ENCODE measurements around the gene SWAP70.

Gene SWAP70

GRCh38 chr11:9753021-9753420 is 89.1 kb downstream of the SWAP70 start:
- DNase-seq (ENCODE audit: low read depth) = no peak

- DNase-seq (ENCODE audit: low read depth) = no peak
These were observed 90.2 kb downstream of the SWAP70 start for GRCh38 chr11:9754010-9754471.

- no peak for DNase-seq (ENCODE audit: low read depth)
These were observed 91.8 kb downstream of the SWAP70 start for GRCh38 chr11:9755561-9756185.

GRCh38 chr11:9756461-9756860 is 92.6 kb downstream of the SWAP70 start:
- DNase-seq (ENCODE audit: low read depth) = no peak

GRCh38 chr11:9756878-9757277 is 93.0 kb downstream of the SWAP70 start:
- no peak for DNase-seq (ENCODE audit: low read depth)

- no peak for DNase-seq (ENCODE audit: low read depth)
These were observed 94.1 kb downstream of the SWAP70 start for GRCh38 chr11:9757809-9758636.

GRCh38 chr11:9758637-9759518 is 95.0 kb downstream of the SWAP70 start:
- DNase-seq (ENCODE audit: low read depth) = no peak

- peak; percentile 99 for DNase-seq (ENCODE audit: low read depth)
These were observed 95.8 kb downstream of the SWAP70 start for GRCh38 chr11:9759519-9760192.

- DNase-seq (ENCODE audit: low read depth) = no peak
These were observed 96.3 kb downstream of the SWAP70 start for GRCh38 chr11:9760193-9760575.

GRCh38 chr11:9761441-9761945 is 97.6 kb downstream of the SWAP70 start:
- no peak for DNase-seq (ENCODE audit: low read depth)

GRCh38 chr11:9762531-9762930 is 98.7 kb downstream of the SWAP70 start:
- no peak for DNase-seq (ENCODE audit: low read depth)

GRCh38 chr11:9763301-9763700 is 99.4 kb downstream of the SWAP70 start:
- DNase-seq (ENCODE audit: low read depth) = no peak

- peak; percentile 95 for DNase-seq (ENCODE audit: low read depth)
These were observed 101.6 kb downstream of the SWAP70 start for GRCh38 chr11:9765320-9766101.

GRCh38 chr11:9769621-9770020 is 105.7 kb downstream of the SWAP70 start:
- no peak for DNase-seq (ENCODE audit: low read depth)

GRCh38 chr11:9771071-9771511 is 107.2 kb downstream of the SWAP70 start:
- DNase-seq (ENCODE audit: low read depth) = no peak

GRCh38 chr11:9772218-9772617 is 108.3 kb downstream of the SWAP70 start:
- DNase-seq (ENCODE audit: low read depth) = no peak

- DNase-seq (ENCODE audit: low read depth) = no peak
These were observed 109.6 kb downstream of the SWAP70 start for GRCh38 chr11:9773524-9773923.

GRCh38 chr11:9774109-9774508 is 110.2 kb downstream of the SWAP70 start:
- no peak for DNase-seq (ENCODE audit: low read depth)

GRCh38 chr11:9774591-9775397 is 110.9 kb downstream of the SWAP70 start:
- peak; percentile 98 for DNase-seq (ENCODE audit: low read depth)

- DNase-seq (ENCODE audit: low read depth) = no peak
These were observed 111.5 kb downstream of the SWAP70 start for GRCh38 chr11:9775398-9775779.
